Fibroblast of pulmonary artery (primary cell): ENCODE data around the gene RBMS1.

ENCODE experiments used
- DNase-seq: peaks from one replicate; pipeline ENCODE4 v3.0.0-alpha.2; 2010; ENCODE audit warnings: low read depth
- H3K4me3 ChIP-seq: replicated peaks from 2 replicates; pipeline ENCODE4 v1.5.1; 2011; ENCODE audit warnings: low read depth, mild to moderate bottlenecking, control low read depth, low read length, moderate library complexity
- CTCF ChIP-seq: IDR thresholded peaks from 2 replicates; pipeline ENCODE4 v1.5.1; 2011; ENCODE audit warnings: mild to moderate bottlenecking, control low read depth, low read length, inconsistent platforms; ENCODE audit errors: missing control alignments

Gene RBMS1

GRCh38 chr2:160328811-160329527 lies 164.6 kb downstream of the RBMS1 start:
- no peak overlapping the region for H3K4me3 ChIP-seq

GRCh38 chr2:160326786-160327185 lies 166.8 kb downstream of the RBMS1 start:
- no peak overlapping the region for H3K4me3 ChIP-seq
- no peak for DNase-seq
- TF ChIP-seq CTCF: no peak

More at GRCh38 chr2:160328811-160329527, 164.6 kb downstream of the RBMS1 start:
- peak; percentile 21 for DNase-seq
- no peak for TF ChIP-seq CTCF

GRCh38 chr2:160325418-160325817 lies 168.2 kb downstream of the RBMS1 start:
- H3K4me3 ChIP-seq: no peak overlapping the region
- no peak for DNase-seq
- no peak for TF ChIP-seq CTCF

GRCh38 chr2:160324917-160325316 lies 168.7 kb downstream of the RBMS1 start:
- peak; percentile 21 for DNase-seq
- no peak overlapping the region for H3K4me3 ChIP-seq
- no peak for TF ChIP-seq CTCF

- DNase-seq: peak; percentile 77
- H3K4me3 ChIP-seq: no peak overlapping the region
- peak; percentile 78 for TF ChIP-seq CTCF
Observed at GRCh38 chr2:160324161-160324800, 169.3 kb downstream of the RBMS1 start.

GRCh38 chr2:160322320-160322719 lies 171.3 kb downstream of the RBMS1 start:
- H3K4me3 ChIP-seq: no peak overlapping the region
- no peak for DNase-seq
- no peak for TF ChIP-seq CTCF

GRCh38 chr2:160321006-160321405 lies 172.6 kb downstream of the RBMS1 start:
- no peak for DNase-seq
- no peak for TF ChIP-seq CTCF
- no peak overlapping the region for H3K4me3 ChIP-seq
